OCI-LY7 (cell line): ENCODE results near the gene LGALS1. TPM values are rescaled to one million over a fixed set of nuclear protein-coding genes. Genes with fewer than 3 reads are reported as not detected.

Experiments used
- BruUV-seq: library from RNA; stranded (reverse); fragments of 400-500 nt; replicated peaks from 2 replicates; lab custom pipeline; 2021; lab: Mats Ljungman, UMichigan
- CTCF ChIA-PET: fragments of 300-600 bp; sonication (Branson Sonifier 250); formaldehyde crosslinking; loops from one replicate; lab custom pipeline; 2022; ENCODE audit warnings: antibody characterized with exemption; ENCODE audit not compliant: unreplicated experiment; lab: Charles Lee
- POLR2A ChIA-PET: fragments of 300-600 bp; sonication (Branson Sonifier 250); formaldehyde crosslinking; loops from one replicate; lab custom pipeline; 2022; ENCODE audit warnings: antibody characterized with exemption; lab: Charles Lee
- DNase-seq: peaks from one replicate; pipeline ENCODE4 v3.0.0-alpha.2; 2015; ENCODE audit warnings: low spot score
- H2AFZ ChIP-seq: fragments of 200-600 bp; sonication (generic), shearing (Covaris generic); 2 replicates; pipeline ENCODE4 v1.6.1; 2014; ENCODE audit warnings: mild to moderate bottlenecking, antibody characterized with exemption, low read length, moderate library complexity
- H3K27ac ChIP-seq: fragments of 200-600 bp; sonication (generic); 2 replicates; pipeline ENCODE4 v1.5.1; 2014; ENCODE audit warnings: mixed run types, low read depth, mild to moderate bottlenecking, moderate library complexity, low read length, inconsistent platforms; ENCODE audit not compliant: poor library complexity, severe bottlenecking
- H3K36me3 ChIP-seq: fragments of 200-600 bp; sonication (generic); 2 replicates; pipeline ENCODE4 v1.6.1; 2014; ENCODE audit warnings: mild to moderate bottlenecking, antibody characterized with exemption, low read length, moderate library complexity, mixed read lengths; ENCODE audit not compliant: insufficient read depth
- H3K4me1 ChIP-seq: fragments of 200-600 bp; sonication (generic); 2 replicates; pipeline ENCODE4 v1.5.1; 2014; ENCODE audit warnings: mild to moderate bottlenecking, low read length; ENCODE audit not compliant: insufficient read depth, poor library complexity, severe bottlenecking
- H3K4me2 ChIP-seq: fragments of 200-600 bp; sonication (generic); 2 replicates; pipeline ENCODE4 v1.6.1; 2014; ENCODE audit warnings: mild to moderate bottlenecking, low read length
- H3K4me3 ChIP-seq: fragments of 200-600 bp; sonication (generic); 2 replicates; pipeline ENCODE4 v1.5.1; 2014; ENCODE audit warnings: mild to moderate bottlenecking, low read depth, low read length; ENCODE audit not compliant: poor library complexity, severe bottlenecking
- H3K79me2 ChIP-seq: fragments of 200-600 bp; sonication (generic); 2 replicates; pipeline ENCODE4 v1.6.1; 2016; ENCODE audit warnings: low read depth, mild to moderate bottlenecking, low read length, moderate library complexity, mixed read lengths; ENCODE audit not compliant: insufficient read depth
- H3K9me2 ChIP-seq: fragments of 200-600 bp; sonication (generic); 2 replicates; pipeline ENCODE4 v1.6.1; 2016; ENCODE audit warnings: mild to moderate bottlenecking, low read length, mixed read lengths; ENCODE audit not compliant: insufficient read depth
- H3K9me3 ChIP-seq: fragments of 200-600 bp; sonication (generic); 2 replicates; pipeline ENCODE4 v1.6.1; 2014; ENCODE audit warnings: mild to moderate bottlenecking, mixed run types, low read length, mixed read lengths
- H4K20me1 ChIP-seq: fragments of 200-600 bp; sonication (generic); 2 replicates; pipeline ENCODE4 v1.6.1; 2014; ENCODE audit warnings: mild to moderate bottlenecking, antibody characterized with exemption, low read length, moderate library complexity, mixed read lengths; ENCODE audit not compliant: insufficient read depth
- EZH2phosphoT487 ChIP-seq: fragments of 200-600 bp; sonication (generic); IDR thresholded peaks from 2 replicates; pipeline ENCODE4 v1.6.1; 2018; ENCODE audit warnings: low read depth, borderline replicate concordance, mild to moderate bottlenecking, mixed run types, antibody characterized with exemption, low read length, moderate library complexity, mixed read lengths
- intact Hi-C: fragments of 100-400 bp; cut with micrococcal nuclease; formaldehyde crosslinking; loops from one replicate; pipeline ENCODE4 v1.10.0; 2022; ENCODE audit not compliant: unreplicated experiment
- total RNA-seq, 2 experiments: library from RNA; depleted of rRNA in 1 of 2; stranded (reverse); fragments of >200 nt in 1 of 2; shearing (Covaris generic) in 1 of 2; gene quantifications; 2 replicates each; pipeline ENCODE4 v1.2.3, GENCODE V29; 2014 to 2022
- TF ChIP-seq, protein P1 (sequence below): fragments of 200-600 bp; sonication (generic); conservative IDR thresholded peaks from 2 replicates; pipeline ENCODE4 v1.5.1; 2014; ENCODE audit warnings: mild to moderate bottlenecking, antibody characterized with exemption, low read length, moderate library complexity, mixed read lengths

Gene LGALS1
- total RNA-seq, 2 experiments from 2014 or later, result 57.3 to 93.1 TPM

DNA sequence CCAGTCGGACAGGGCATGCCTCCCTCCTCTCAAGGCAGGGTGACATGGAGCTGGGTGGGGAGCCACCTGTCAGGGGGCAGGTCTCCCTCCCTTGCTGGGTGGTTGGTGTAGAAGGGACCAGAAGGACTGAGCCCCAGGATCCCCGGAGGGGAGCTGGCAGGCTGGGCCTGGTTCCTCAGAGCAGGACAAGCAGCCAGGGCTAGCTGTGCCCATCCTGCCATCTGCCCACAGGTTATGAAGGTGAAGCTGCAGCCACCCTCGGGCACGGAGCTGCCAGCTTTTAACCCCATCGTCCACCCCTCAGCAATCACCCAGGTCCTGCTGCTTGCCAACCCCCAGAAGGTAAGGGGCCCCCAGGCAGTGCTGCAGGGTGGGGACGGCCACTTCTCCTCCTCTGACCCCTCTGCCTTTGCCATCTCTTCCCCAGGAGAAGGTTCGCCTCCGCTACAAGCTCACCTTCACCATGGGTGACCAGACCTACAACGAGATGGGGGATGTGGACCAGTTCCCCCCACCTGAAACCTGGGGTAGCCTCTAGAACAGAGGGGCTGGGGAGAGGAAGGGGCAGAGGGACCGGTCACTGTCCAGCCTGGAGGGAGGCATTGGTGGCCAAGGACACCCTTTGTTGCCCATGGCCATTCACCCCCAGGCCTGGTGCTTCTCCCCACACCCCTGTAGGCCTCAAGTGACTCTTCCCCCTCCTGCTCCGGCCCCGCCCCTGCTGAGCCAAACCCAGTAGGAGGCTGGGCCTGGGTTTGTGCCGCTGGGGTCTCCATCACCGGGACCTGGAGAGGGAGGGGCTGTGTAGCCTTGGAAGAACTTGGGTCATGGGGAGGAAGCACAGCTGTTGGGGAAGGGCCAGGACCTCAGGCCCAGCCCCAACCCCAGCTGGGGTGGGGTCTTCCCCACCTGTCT lies 43.0 kb upstream of the LGALS1 start:
- CTCF ChIA-PET, result interaction anchor here (1.1 kb wide), 1 partner anchor 11 kb away, joined by 3 read pairs; no protein-coding TSS in a partner anchor
- Histone ChIP-seq H3K27ac (peak overlapping the region; percentile 56), H3K4me1 (peaks cover 36% of the 10 kb centered on the region), H2AFZ (no peak overlapping the region), H3K4me3 (no peak overlapping the region), H3K36me3 (peaks cover 45% of the 10 kb centered on the region; the same call in 1 of the 2 replicates), H3K4me2 (peak overlapping the region; percentile 45), H3K79me2 (no peaks in the 10 kb centered on the region), H3K9me3 (no peaks in the 10 kb centered on the region), H3K9me2 (no peaks in the 10 kb centered on the region), H4K20me1 (no peaks in the 10 kb centered on the region)
- no peak for DNase-seq
- POLR2A ChIA-PET, result interaction anchor here (0.6 kb wide), 1 partner anchor 156 kb away, joined by 4 read pairs; no protein-coding TSS in a partner anchor
- intact Hi-C loops, result no loop called here
- TF ChIP-seq, protein P1, sequence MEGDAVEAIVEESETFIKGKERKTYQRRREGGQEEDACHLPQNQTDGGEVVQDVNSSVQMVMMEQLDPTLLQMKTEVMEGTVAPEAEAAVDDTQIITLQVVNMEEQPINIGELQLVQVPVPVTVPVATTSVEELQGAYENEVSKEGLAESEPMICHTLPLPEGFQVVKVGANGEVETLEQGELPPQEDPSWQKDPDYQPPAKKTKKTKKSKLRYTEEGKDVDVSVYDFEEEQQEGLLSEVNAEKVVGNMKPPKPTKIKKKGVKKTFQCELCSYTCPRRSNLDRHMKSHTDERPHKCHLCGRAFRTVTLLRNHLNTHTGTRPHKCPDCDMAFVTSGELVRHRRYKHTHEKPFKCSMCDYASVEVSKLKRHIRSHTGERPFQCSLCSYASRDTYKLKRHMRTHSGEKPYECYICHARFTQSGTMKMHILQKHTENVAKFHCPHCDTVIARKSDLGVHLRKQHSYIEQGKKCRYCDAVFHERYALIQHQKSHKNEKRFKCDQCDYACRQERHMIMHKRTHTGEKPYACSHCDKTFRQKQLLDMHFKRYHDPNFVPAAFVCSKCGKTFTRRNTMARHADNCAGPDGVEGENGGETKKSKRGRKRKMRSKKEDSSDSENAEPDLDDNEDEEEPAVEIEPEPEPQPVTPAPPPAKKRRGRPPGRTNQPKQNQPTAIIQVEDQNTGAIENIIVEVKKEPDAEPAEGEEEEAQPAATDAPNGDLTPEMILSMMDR, result no peak
- no peak for TF ChIP-seq EZH2phosphoT487
- no TSS peak for BruUV-seq

DNA sequence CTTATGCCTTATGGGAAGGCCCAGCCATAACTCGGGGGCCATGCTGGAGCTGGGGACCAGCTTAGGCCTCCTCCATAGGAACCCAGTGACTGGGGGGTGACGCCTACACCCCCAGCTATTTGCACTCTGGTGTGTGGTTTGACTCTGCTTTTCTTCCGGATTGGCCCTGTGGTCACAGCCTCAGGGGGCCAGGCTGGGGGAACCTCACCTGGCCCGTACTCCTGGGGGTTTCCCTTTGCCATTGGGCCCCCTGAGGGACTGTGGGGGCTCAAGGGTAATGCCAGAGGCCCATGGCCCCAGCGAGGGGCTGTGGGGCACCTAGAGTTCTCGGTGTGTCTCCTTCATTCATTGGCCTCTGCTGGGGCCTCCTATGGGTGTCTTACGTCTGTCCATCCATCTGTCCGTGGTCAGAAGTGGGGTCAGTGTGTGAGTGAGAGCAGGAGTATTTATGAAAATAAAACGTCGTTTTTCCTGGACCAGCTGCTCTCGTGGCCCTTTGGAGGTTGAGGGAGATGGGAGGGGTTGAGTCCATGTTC lies 42.3 kb upstream of the LGALS1 start:
- TF ChIP-seq EZH2phosphoT487, result no peak
- TF ChIP-seq, protein P1, result no peak
- peak overlapping the region; percentile 56 for H3K27ac ChIP-seq
- no peaks in the 10 kb centered on the region for H3K79me2 ChIP-seq
- H3K4me2 ChIP-seq, result peak overlapping the region; percentile 45
- no peak overlapping the region for H2AFZ ChIP-seq
- ChIA-PET POLR2A (interaction anchor here (0.6 to 1.1 kb wide), 4 partner anchors 10 to 155 kb away, joined by 3 to 4 read pairs (median 4); partner anchors contain the start of genes GGA1 and PDXP), CTCF (interaction anchor here (0.5 to 1.1 kb wide), 2 partner anchors 23 to 25 kb away, joined by 3 to 6 read pairs; partner anchors contain the start of gene PDXP)
- DNase-seq, result no peak
- TSS peak; percentile 59 for BruUV-seq
- no peaks in the 10 kb centered on the region for H3K9me2 ChIP-seq
- intact Hi-C loops, result no loop called here
- peaks cover 30% of the 10 kb centered on the region for H3K4me1 ChIP-seq
- H3K9me3 ChIP-seq, result no peaks in the 10 kb centered on the region
- H3K4me3 ChIP-seq, result no peak overlapping the region
- H3K36me3 ChIP-seq, result peaks cover 44% of the 10 kb centered on the region; the same call in 1 of the 2 replicates
- H4K20me1 ChIP-seq, result no peaks in the 10 kb centered on the region
